GM12874 (cell line): Measurements from ENCODE around the gene BAZ1A.

Experiments
- TF ChIP-seq, protein P1 (sequence below): IDR thresholded peaks from 2 replicates; pipeline ENCODE4 v1.5.1; 2011; ENCODE audit warnings: low read depth, mild to moderate bottlenecking, control low read depth, low read length, moderate library complexity; ENCODE audit not compliant: insufficient read depth

The BAZ1A gene

DNA sequence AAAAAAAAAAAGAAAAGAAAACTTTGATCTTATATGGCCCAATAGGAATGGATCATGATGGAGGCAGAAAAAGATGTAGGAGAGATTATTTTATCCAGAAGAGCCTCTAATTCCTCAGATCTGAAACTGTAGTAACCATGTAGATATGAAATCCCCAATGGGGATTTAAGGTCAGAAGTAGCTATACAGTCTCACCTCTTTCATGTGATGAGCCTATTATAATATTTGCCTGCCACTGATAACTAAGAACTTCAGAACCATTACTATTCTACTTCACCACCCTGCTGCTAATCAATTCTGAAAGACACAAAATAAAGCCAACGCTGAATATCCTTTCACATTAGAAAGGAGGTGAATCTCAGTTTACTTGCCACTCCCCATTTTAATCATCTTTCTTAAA is 29.3 kb downstream of the BAZ1A start:
- TF ChIP-seq, protein P1, sequence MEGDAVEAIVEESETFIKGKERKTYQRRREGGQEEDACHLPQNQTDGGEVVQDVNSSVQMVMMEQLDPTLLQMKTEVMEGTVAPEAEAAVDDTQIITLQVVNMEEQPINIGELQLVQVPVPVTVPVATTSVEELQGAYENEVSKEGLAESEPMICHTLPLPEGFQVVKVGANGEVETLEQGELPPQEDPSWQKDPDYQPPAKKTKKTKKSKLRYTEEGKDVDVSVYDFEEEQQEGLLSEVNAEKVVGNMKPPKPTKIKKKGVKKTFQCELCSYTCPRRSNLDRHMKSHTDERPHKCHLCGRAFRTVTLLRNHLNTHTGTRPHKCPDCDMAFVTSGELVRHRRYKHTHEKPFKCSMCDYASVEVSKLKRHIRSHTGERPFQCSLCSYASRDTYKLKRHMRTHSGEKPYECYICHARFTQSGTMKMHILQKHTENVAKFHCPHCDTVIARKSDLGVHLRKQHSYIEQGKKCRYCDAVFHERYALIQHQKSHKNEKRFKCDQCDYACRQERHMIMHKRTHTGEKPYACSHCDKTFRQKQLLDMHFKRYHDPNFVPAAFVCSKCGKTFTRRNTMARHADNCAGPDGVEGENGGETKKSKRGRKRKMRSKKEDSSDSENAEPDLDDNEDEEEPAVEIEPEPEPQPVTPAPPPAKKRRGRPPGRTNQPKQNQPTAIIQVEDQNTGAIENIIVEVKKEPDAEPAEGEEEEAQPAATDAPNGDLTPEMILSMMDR = no peak

DNA sequence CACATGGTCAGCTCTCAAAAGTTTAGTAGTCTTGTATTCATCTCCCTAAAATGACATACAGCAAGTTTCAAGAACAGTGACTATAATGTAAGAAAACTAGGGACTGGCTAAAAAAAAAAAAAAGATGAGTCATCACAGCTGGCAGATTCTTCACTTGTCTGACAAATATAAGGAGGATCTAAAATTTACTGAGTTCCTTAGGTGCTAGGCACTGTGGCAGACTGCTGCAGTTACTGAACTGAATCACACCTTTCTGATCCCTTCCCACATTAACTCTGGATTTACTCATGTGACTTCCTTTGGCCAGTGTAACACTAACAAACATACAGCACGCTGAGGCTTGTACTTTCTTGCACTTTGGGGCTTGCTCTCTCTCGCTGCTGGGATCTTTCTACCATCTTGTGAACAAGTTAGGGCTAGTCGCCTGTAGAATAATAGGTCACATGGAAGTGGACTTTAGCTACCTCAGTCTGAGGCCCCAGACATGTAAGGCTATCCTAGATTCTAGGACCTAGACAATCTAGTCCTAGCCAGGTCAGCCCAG is 32.1 kb downstream of the BAZ1A start:
- TF ChIP-seq, protein P1 = no peak

DNA sequence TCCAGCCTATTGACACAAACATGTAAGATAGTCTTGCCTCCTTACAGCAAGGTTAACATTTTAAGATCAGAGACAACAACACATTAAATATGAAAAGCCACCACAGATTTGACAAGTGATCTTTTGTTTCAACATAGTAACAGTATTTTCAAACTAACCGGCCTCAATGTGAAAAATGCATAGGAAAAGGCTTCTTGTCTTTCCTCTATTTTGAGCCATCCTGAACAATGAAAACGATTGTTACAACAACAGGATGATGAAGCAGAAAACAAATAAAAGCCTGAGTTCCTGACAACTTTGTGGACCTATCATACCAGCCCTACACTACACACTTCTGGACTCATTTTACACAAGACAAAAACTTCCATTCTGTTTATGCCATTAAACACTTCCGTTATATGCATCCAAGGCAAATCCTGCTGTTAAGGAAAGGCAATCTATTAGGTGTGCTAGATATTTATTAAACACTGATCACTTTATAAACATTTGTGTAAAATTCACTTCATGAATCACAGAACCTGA is 37.3 kb downstream of the BAZ1A start:
- TF ChIP-seq, protein P1 = no peak

DNA sequence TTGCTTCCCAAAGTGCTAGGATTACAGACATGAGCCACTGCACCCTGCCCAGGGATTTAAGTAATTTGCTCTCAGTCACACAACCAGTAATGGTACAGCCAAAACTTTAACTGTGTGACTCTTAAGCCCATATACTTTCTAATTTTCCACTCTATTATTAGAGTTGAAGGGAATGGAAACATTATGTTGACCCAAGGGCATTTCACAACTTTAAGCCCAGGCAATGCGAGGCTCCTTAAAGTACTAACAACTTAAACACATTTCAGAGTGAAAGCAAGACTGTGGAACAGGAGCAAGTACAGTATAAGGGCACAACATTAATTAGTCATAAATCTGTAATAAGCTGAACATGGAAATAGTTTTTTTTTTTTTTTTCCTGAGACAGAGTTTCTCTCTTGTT is 39.8 kb downstream of the BAZ1A start:
- TF ChIP-seq, protein P1 = no peak

DNA sequence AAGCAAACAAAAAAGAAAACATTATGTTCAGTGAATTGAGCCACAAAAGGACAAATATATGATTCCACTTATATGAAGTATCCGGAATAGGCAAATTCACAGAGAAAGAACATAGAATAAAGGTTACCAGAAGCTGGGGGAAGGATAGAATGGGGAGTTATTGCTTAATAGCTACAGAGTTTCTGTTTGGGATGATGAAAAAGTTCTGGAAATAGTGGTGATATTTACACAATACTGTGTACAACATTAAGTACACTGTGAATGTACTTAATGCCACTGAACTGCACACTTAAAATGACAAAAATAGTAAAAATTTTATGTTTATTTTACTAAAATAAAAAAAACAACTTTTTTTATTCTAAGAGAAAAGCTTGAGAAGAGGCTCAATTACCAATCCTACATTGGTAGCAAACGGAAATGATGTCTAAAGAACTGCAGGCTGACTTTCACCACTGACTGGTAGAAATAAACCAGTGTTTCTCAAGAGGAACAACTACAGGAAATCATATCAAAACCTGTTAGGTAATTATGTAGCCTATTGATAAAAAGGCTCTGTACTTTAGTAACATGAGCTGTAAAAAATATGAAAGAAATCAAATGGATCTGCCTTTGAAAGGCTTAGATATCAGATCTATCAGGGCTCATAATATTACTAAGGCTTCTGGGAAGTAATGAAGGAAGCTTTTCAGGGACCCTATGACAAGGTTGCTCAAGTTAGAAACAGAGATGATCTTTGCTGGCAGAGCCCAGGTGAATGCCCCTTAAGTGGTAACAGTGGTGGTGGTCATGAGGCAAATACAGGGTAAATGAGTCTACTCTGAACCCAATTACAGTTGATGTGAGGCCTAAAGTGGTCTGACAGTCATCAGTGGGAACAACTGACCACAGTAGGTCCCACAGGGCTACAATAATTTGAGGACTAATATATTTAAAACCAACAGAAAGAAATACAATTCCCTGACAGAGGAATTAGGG is 41.3 kb downstream of the BAZ1A start:
- TF ChIP-seq, protein P1 = no peak

DNA sequence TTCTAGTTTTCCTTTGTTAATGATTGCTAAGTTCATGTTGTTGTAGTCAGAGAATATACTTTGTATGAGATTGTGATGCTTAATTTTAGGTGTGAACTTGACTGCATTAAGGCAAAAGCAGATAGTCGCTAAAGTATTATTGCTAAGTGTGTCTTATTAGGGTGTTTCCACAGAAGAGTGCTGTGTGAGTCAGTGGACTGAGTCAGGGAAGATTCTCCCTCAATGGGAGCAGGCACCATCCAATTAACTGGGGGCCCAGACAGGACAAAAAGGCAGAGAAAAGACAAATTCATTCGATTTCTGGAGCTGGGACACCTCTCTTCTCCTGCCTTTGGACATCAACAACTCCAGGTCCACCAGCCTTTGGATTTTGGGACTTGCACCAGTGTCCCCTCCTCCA is 48.5 kb downstream of the BAZ1A start:
- TF ChIP-seq, protein P1 = no peak

DNA sequence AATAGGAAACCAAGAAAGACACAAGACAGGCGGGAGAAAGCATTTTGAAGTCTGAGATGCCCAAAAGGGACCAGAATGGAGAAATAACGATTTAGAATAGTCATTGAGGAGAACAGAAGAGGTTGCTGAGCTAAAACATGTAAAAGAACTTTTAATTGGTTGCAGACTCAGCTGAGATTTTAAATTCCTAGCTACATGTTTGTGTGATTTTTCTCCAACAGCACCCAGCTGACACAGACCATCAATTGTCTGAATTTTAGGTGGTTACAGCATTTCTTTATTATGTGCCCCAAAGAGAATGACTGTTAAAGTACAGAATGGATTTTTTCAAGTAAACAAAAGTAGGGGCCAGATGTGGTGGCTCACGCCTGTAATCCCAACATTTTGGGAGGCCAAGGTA is 50.3 kb downstream of the BAZ1A start:
- TF ChIP-seq, protein P1 = no peak
